ENCODE measurements around the gene CDKN2D. TPM values are rescaled to one million over a fixed set of nuclear protein-coding genes. Genes with fewer than 3 reads are reported as not detected.

CDKN2D gene
- total RNA-seq, 2 experiments from 2014 or later, result 22.4 to 26.6 TPM

- CTCF ChIA-PET (ENCODE audit: unreplicated experiment), result no interaction called here
- TF ChIP-seq EZH2phosphoT487 (IDR thresholded peaks at IDR 0.05; ENCODE audit: borderline replicate concordance, low read depth, low read length) (no peak), CTCF (conservative IDR thresholded peaks at IDR 0.05; ENCODE audit: low read length) (no peak)
- H4K20me1 ChIP-seq (ENCODE audit: insufficient read depth, low read length), result no peaks in the 10 kb centered on the region
- H3K79me2 ChIP-seq (ENCODE audit: insufficient read depth, low read depth, low read length), result peaks cover 12% of the 10 kb centered on the region; the same call in 1 of the 2 replicates
- no peaks in the 10 kb centered on the region for H3K9me2 ChIP-seq (ENCODE audit: insufficient read depth, low read length)
- POLR2A ChIA-PET, result no interaction called here
- peak; percentile 30 for DNase-seq (ENCODE audit: low spot score)
- peak overlapping the region; percentile 86 for H3K4me2 ChIP-seq (ENCODE audit: low read length)
- H3K36me3 ChIP-seq (ENCODE audit: insufficient read depth, low read length), result peaks cover 24% of the 10 kb centered on the region
- peak overlapping the region; percentile 96 for H3K4me3 ChIP-seq (ENCODE audit: low read depth, low read length, poor library complexity, severe bottlenecking)
- no TSS peak for BruUV-seq (replicated peaks)
- H3K4me1 ChIP-seq (ENCODE audit: insufficient read depth, low read length, poor library complexity, severe bottlenecking), result peaks cover 17% of the 10 kb centered on the region
- peak overlapping the region; percentile 35 for H3K27ac ChIP-seq (ENCODE audit: low read depth, low read length, poor library complexity, severe bottlenecking)
- intact Hi-C loops (cut with micrococcal nuclease; ENCODE audit: unreplicated experiment), result no loop called here
- no peak overlapping the region for H2AFZ ChIP-seq (ENCODE audit: low read length)
- no peaks in the 10 kb centered on the region for H3K9me3 ChIP-seq (ENCODE audit: low read length)
Measured at GRCh38 chr19:10544753-10545251, 24.0 kb downstream of the CDKN2D start.

GRCh38 chr19:10544242-10544752 lies 24.5 kb downstream of the CDKN2D start:
- Histone ChIP-seq H3K36me3 (ENCODE audit: insufficient read depth, low read length) (peaks cover 20% of the 10 kb centered on the region), H3K4me2 (ENCODE audit: low read length) (peak overlapping the region; percentile 86), H3K9me2 (ENCODE audit: insufficient read depth, low read length) (no peaks in the 10 kb centered on the region), H3K27ac (ENCODE audit: low read depth, low read length, poor library complexity, severe bottlenecking) (peak overlapping the region; percentile 35), H4K20me1 (ENCODE audit: insufficient read depth, low read length) (no peaks in the 10 kb centered on the region), H3K4me3 (ENCODE audit: low read depth, low read length, poor library complexity, severe bottlenecking) (peak overlapping the region; percentile 96), H3K9me3 (ENCODE audit: low read length) (no peaks in the 10 kb centered on the region), H3K4me1 (ENCODE audit: insufficient read depth, low read length, poor library complexity, severe bottlenecking) (peaks cover 17% of the 10 kb centered on the region), H2AFZ (ENCODE audit: low read length) (peak overlapping the region; percentile 66), H3K79me2 (ENCODE audit: insufficient read depth, low read depth, low read length) (peaks cover 12% of the 10 kb centered on the region; the same call in 1 of the 2 replicates)
- ChIA-PET CTCF (ENCODE audit: unreplicated experiment) (no interaction called here), POLR2A (no interaction called here)
- TF ChIP-seq CTCF (conservative IDR thresholded peaks at IDR 0.05; ENCODE audit: low read length), result no peak
- no peak for TF ChIP-seq EZH2phosphoT487 (IDR thresholded peaks at IDR 0.05; ENCODE audit: borderline replicate concordance, low read depth, low read length)
- BruUV-seq (replicated peaks), result TSS peak; percentile 71
- intact Hi-C loops (cut with micrococcal nuclease; ENCODE audit: unreplicated experiment), result no loop called here
- DNase-seq (ENCODE audit: low spot score), result peak; percentile 37
